ENCODE results near the gene TMC7.
"Not testable (repeated sequence)": the region's sequence is repeated elsewhere in the genome, so short reads cannot be mapped to it uniquely, and the experiment has no call there.

TMC7 gene

GRCh38 chr16:18983565-18984434 is at the start of gene TMC7:
TMC7 (plus strand) TSS chr16:18983934; CDS start chr16:18984064, 130 bp downstream.
- no peak for DNase-seq (ENCODE audit: extremely low read depth in 1 of 2, low read depth in 1 of 2)

GRCh38 chr16:18936727-18937340 is 46.9 kb upstream of the TMC7 start:
- no peak for DNase-seq (ENCODE audit: extremely low read depth in 1 of 2, low read depth in 1 of 2)

DNA sequence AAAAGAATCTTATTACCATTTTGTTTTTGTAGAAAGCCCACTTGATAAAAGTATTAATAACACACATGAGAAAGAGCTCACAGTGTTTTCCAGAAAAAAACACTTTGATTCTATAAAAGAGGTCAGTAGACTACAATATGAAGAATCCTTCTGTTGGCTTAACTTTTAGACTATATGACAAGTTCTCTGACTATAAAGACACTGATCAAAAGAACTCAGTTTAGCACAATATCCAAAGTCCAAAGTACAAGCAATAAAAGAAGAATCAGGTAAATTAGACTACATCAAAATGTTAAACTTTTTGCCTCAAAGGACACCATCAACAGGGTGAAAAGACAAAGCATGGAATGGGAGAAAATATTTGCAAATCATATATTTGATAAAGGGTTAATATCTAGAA is 46.3 kb upstream of the TMC7 start:
- no peak for DNase-seq (ENCODE audit: extremely low read depth in 1 of 2, low read depth in 1 of 2)

GRCh38 chr16:18938986-18939385 is 44.7 kb upstream of the TMC7 start:
- no peak for DNase-seq (ENCODE audit: extremely low read depth in 1 of 2, low read depth in 1 of 2)

DNA sequence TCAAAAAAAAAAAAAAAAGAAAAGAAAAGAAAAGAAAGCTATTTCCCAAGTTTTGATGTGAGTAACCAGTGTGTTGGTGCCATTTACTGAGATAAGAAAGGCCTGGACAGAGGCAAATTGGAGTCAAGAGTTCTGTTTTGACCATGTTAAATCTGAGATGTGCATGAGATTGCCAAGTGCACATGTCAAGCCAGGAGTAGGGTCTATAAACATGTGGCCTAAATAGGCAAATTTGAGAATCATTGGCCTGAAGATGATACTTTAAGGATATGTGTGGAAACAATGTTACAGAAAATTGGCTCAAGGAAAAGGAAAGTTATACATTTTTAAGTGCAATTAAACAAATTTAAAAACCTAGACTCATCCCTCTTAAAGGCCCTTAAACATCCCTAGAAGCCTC is 42.3 kb upstream of the TMC7 start:
- DNase-seq (ENCODE audit: extremely low read depth in 1 of 2, low read depth in 1 of 2) = no peak

- DNase-seq (ENCODE audit: extremely low read depth in 1 of 2, low read depth in 1 of 2) = no peak
These were observed 41.7 kb upstream of the TMC7 start for GRCh38 chr16:18942061-18942460.

GRCh38 chr16:18943414-18943813 is 40.3 kb upstream of the TMC7 start:
- DNase-seq (ENCODE audit: extremely low read depth in 1 of 2, low read depth in 1 of 2) = no peak

- DNase-seq (ENCODE audit: extremely low read depth in 1 of 2, low read depth in 1 of 2) = no peak
These were observed 38.5 kb upstream of the TMC7 start for GRCh38 chr16:18945233-18945632.

DNA sequence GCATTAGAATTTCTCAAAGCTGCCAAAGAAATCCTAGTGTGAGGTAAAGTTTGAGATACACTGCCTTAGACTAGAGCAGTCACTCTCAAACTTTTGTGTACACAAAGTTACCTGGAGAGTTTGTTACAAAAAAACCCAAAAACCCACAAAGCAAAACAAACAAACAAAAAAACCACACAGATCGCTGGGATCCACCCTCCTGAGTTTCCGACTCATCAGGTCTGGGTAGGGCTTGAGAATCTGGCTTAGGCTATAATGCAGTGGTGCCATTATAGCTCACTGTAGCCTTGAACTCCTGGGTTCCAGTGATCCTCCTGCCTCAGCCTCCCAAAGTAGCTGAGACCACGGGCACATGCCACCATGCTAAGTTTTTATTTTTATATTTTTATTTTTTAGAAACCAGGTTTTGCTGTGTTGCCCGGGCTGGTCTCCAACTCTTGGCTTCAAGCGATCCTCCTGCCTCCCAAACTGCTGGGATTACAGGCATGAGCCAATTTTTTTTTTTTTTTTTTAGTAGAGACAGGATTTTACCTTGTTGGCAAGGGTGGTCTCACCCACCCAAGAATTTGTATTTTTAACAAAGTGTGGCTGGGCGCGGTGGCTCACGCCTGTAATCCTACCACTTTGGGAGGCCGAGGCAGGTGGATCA is 35.2 kb upstream of the TMC7 start:
- no peak for DNase-seq (ENCODE audit: extremely low read depth in 1 of 2, low read depth in 1 of 2)

- DNase-seq (ENCODE audit: extremely low read depth in 1 of 2, low read depth in 1 of 2) = no peak
These were observed 33.1 kb upstream of the TMC7 start for GRCh38 chr16:18950469-18951185.

GRCh38 chr16:18953547-18953946 is 30.2 kb upstream of the TMC7 start:
- no peak for DNase-seq (ENCODE audit: extremely low read depth in 1 of 2, low read depth in 1 of 2)

DNA sequence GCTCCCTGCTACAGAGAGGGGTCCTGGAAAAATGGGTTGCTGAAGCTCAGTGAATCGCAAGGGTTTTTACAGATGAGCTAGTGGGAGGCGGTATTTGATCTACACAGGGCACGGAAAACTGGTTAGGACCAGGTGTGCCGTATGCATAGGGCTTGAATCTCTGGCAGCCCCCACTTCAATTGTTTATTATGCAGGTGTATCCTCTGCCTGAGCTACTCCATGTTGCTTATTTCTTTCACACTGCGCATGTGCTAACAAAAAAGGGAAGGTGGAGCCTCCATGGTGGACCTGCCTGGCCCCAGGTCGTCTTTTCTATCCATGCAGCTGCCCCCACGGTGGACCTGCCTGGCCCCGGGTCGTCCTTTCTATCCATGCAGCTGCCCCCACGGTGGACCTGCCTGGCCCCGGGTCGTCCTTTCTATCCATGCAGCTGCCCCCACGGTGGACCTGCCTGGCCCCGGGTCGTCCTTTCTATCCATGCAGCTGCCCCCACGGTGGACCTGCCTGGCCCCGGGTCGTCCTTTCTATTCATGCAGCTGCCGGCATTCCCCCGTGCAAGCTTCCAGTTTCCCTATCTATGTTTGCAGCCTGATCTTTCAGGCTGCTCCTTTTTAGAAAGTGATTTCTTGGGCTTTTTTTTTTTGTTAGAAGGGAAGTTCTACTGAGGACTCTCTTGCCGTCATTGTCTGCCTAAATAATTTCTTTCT is 27.7 kb upstream of the TMC7 start:
- DNase-seq (ENCODE audit: extremely low read depth in 1 of 2, low read depth in 1 of 2) = not testable (repeated sequence)

GRCh38 chr16:18956658-18957241 is 27.0 kb upstream of the TMC7 start:
- not testable (repeated sequence) for DNase-seq (ENCODE audit: extremely low read depth in 1 of 2, low read depth in 1 of 2)

GRCh38 chr16:18958621-18959029 is 25.1 kb upstream of the TMC7 start:
- no peak for DNase-seq (ENCODE audit: extremely low read depth in 1 of 2, low read depth in 1 of 2)

- no peak for DNase-seq (ENCODE audit: extremely low read depth in 1 of 2, low read depth in 1 of 2)
These were observed 24.7 kb upstream of the TMC7 start for GRCh38 chr16:18959031-18959505.

GRCh38 chr16:18965555-18965954 is 18.2 kb upstream of the TMC7 start:
- no peak for DNase-seq (ENCODE audit: extremely low read depth in 1 of 2, low read depth in 1 of 2)

GRCh38 chr16:18966791-18967190 is 16.9 kb upstream of the TMC7 start:
- DNase-seq (ENCODE audit: extremely low read depth in 1 of 2, low read depth in 1 of 2) = no peak

DNA sequence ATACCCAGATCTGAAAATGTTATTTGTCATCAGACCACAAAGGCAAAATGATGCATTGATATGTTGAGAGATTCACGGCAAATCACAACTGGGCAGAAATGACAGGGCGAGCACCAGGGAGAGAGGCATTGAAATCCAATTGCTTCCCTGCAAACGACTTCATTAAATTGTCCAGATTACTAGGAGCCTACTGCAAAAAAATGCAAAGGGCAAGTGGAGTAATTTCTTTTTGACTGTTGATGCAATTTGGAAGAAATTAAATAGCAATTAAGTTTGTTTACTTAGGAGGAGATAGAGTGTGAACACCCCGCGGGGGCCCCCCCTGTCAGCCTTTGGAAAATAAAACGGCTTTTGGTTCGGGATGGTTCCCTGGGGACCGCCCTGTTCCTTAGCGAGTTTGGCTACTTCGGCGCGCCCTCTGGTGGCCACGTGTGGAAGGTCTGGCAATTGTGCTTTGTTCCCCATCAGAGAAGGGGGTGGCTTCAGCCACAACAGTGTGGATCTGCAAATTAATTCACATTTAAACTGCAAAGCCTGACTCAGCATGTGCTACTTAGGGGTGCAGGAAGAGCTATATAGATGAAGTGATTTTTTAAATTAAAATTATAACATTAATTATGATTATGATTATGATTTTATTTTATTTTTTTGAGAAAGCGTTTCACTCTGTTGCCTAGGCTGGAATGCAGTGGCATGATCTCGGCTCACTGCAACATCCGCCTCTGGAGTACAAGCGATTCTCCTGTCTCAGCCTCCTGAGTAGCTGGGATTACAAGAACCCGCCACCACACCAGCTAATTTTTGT is 14.5 kb upstream of the TMC7 start:
- peak; percentile 31 to 70 for DNase-seq (ENCODE audit: extremely low read depth in 1 of 2, low read depth in 1 of 2)

GRCh38 chr16:18969855-18970240 is 13.9 kb upstream of the TMC7 start:
- no peak for DNase-seq (ENCODE audit: extremely low read depth in 1 of 2, low read depth in 1 of 2)
